Urinary bladder (tissue), 4 donors: ENCODE measurements around the gene POFUT2. TPM values are rescaled to one million over a fixed set of nuclear protein-coding genes. Genes with fewer than 3 reads are reported as not detected.
A peak's percentile ranks its signal among the peaks of the same experiment; 100 is the strongest.

ENCODE experiments used
- DNase-seq: peaks from one replicate; pipeline ENCODE4 v3.0.0-alpha.2; 2015; ENCODE audit errors: extremely low spot score
- H3K27ac ChIP-seq: one replicate; pipeline ENCODE4 v1.5.1; 2013; ENCODE audit warnings: low read depth, mild to moderate bottlenecking, moderate library complexity
- H3K36me3 ChIP-seq: one replicate; pipeline ENCODE4 v1.6.1; 2013; ENCODE audit warnings: mild to moderate bottlenecking, moderate library complexity; ENCODE audit not compliant: insufficient read depth
- H3K4me1 ChIP-seq: one replicate; pipeline ENCODE4 v1.6.1; 2013; ENCODE audit warnings: mild to moderate bottlenecking, moderate library complexity; ENCODE audit not compliant: insufficient read depth
- H3K4me3 ChIP-seq: one replicate; pipeline ENCODE4 v1.5.1; 2013; ENCODE audit warnings: low read depth, low read length
- WGBS: extraction: QIAGEN DNeasy Blood & Tissue Kit; methylation state at CpG from one replicate; pipeline ENCODE4 v1.1.7; 2013; 5-methylcytosine and 5-hydroxymethylcytosine counted together
- polyA plus RNA-seq: library from polyadenylated mRNA; stranded (reverse); fragments of 200-250 nt; gene quantifications from one replicate; pipeline ENCODE4 v1.2.3, GENCODE V29; 2013
- total RNA-seq: library from RNA; depleted of rRNA; stranded (reverse); fragments of >200 nt; gene quantifications from one replicate; pipeline ENCODE4 v1.2.3, GENCODE V29; 2014
- donor health status: healthy with polysubstance abuse.
- donor health status: healthy.

POFUT2 gene
- total and polyA plus RNA-seq, 2 donors: 26.3 to 36.3 TPM

DNA sequence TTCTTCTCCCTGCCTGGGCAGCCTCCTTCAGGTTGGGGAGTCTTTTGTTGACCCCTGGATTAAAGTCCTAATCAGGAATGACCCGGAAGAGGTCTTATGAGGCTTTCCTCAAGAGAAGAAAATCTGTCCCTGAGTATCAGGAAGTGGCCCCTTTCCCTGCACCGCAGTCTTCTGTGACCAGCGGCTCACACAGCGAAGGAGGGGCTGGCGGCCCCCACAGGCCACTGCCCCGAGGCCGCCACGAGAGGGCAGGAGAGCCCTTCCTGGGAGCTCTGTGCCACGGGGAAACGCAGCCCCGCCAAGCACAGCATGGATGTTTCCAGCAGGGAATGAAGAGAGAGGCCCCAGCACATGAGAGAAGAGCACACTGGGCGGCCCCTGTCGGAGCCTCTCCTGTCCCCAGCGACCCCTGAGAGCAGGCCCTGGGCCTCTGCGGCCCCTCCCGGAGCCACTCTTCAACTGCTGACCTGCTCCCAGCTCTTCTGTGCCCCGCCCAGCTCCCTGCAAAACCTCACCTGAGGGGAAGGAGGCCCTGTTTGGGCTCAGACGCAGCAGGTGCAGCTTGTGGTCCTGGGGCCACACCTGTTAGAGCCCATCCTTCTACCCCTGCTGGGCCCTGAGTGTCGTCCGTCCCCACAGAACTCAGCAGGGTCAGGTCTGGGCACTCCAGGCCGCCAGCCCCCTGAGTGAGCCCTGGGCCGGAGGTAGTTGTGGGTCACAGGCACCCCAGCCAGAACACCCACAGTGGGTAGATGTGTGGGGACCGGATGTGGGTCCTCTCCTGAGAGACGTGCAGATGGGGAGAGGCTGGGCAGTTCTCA is 4.9 kb upstream of the POFUT2 start:
- Histone ChIP-seq H3K4me1 (no peaks in the 10 kb centered on the region), H3K4me3 (no peak overlapping the region)
- WGBS: 26% methylated on average over 24 of the region's 24 CpGs

DNA sequence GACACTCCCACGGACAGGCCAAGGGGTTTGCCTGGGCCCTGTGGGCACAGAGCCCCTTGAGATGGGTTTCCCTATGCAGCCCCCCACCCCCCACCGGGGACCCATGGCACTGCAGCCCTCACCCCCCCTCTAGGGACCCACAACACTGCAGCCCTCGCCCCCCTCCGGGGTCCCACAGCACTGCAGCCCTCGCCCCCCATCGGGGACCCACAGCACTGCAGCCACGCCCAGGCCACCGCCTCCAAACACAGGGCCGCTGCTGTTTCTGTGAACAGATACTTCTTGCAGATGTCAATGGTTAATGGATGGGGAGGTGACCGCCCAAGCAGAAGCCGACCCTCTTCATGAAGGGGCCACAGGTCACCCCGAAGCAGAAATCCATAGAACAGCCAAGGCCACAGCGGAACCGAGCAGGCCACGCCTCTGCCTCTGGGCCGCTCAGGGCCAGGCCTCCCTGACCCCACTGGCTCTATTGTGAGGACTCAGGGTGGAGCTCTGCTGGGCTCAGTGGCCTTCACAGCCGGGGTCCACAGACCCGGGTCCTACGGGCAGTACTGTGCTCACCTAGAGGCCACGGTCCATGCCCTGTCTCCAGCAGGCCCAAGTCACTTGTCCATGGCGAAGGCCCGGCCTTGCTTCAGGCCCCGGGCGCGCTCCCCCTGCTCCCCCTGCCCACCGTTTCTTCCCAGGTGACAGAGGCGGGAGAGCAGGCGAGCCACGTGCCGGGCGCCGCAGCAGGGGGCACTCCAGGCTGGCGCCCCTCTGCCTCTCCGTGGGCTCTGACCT is 4.1 kb upstream of the POFUT2 start:
- 77% methylated on average over 34 of the region's 34 CpGs for WGBS
- Histone ChIP-seq H3K36me3 (no peaks in the 10 kb centered on the region), H3K4me1 (no peaks in the 10 kb centered on the region), H3K27ac (no peak overlapping the region), H3K4me3 (no peak overlapping the region)
- DNase-seq: no peak

More for the DNA sequence above, 4.9 kb upstream of the POFUT2 start:
- Histone ChIP-seq H3K27ac (no peak overlapping the region), H3K36me3 (no peaks in the 10 kb centered on the region)
- DNase-seq: peak; percentile 52

DNA sequence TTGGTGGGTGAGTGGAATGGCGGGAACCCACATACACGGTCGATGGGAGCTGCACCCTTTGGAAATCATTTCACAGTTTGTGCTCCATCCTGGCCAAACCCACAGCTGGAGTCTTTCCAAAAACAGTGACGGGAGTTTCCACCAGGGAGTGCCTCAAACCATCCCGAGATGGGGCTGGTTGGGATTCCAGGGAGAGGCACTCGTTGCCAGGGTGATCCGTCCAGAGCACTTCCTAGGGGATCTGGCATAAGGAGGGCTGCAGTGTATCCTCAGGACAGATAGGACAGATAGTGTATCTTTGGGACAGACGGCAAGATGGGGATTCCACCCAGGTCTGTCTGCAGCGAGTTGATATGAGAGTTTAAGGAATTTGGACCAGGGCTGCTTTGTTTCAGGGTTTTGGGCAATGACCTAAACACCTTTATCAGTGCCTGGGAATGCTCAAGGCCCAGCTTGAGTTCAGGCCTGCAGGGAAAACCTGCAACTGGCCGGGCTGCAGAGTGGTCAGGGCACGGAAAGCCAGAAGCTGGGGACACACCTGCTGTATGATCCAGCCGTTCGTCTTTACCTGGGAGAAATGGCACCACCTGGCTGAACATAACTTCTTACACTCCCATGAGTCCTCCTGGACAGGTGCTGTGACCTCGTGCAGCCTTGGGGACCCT is 3.4 kb upstream of the POFUT2 start:
- Histone ChIP-seq H3K4me1 (no peaks in the 10 kb centered on the region), H3K36me3 (no peaks in the 10 kb centered on the region), H3K27ac (no peak overlapping the region), H3K4me3 (no peak overlapping the region)
- DNase-seq: no peak
- WGBS: 62% methylated on average over 14 of the region's 14 CpGs

DNA sequence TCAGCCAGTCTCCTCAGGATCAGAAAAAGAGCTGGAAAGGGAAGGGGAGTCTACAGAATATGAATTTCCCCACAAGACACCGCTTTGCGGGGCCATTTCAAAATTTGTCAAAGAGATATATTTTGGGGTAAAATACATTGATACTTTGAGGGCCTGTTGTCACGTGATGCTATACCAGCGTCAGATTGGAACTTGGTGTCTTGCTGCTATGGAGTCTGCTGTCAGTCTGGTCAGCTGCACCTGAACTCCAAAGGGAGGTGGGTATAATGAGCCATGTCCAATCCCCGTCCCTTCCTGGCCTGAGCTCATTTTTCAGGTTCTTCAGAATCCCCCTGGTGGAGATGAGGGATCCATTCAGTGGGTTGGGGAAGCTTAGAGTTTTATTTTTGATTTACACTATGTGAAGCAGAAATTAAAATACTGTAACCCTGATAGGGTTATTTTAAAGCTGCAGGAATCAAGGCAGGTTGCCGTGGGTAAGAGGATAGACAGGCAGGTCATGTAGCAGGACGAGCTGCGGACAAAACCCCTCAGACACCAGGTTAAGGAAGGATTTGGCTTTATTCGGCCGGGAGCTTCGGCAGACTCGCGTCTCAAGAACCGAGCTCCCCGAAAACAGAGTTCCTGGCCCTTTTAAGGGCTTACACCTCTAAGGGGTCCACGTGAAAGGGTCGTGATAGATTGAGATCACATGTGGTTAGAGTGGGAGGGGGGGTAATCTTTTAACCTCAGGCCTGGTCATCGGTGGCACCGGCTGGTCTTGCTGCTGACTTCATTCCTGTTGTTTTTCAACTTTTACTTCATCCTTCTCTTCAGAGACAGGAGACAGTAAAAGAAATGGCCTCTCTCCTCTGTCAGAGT is 2.2 kb upstream of the POFUT2 start:
- no peak for DNase-seq
- WGBS: 92% methylated on average over 19 of the region's 19 CpGs
- no peak overlapping the region for H3K27ac ChIP-seq
- no peaks in the 10 kb centered on the region for H3K36me3 ChIP-seq
- no peak overlapping the region for H3K4me3 ChIP-seq
- no peaks in the 10 kb centered on the region for H3K4me1 ChIP-seq

DNA sequence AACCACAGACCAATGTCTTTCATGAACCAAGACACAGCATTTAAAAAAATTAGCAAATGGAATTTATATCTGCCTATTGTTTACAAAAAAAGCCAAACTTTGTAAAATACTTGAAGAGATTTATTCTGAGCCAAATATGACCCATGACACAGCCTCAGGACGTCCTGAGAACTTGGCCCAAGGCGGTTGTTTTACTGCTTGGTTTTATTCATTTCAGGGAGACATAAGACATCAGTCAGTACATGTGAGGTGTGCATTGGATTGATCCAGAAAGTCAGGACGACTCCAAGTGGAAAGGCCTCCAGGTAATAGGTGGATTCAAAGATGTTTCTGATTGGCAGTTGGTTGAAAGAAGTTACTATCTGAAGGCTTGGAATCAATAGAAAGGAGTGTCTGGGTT is 1.4 kb upstream of the POFUT2 start:
- DNase-seq: no peak

DNA sequence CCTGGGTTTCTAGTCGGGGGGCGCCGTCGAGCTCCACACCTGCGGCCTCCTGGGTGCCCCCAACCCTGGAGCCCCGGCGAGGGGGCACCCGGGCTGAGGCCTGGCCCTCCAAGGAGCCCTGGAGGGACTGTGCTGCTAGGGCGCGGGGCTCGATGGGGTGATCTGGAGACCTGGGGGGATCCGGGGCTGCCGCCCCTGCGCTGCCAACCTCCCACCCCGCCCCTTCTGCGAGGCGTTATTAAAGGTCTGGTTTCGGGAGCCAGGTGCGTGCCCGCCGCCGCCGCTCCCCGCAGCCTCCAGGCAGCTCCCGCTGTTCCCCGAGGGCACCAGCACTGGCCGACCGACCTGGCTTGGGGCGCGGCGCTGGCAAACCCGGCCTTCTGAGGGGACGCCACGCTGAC is 746 bp upstream of the POFUT2 start:
- Histone ChIP-seq H3K27ac (no peak overlapping the region), H3K4me3 (peak overlapping the region; percentile 94), H3K4me1 (no peaks in the 10 kb centered on the region), H3K36me3 (no peaks in the 10 kb centered on the region)
- WGBS: 11% methylated on average over 34 of the region's 34 CpGs
- no peak for DNase-seq

More for the DNA sequence above, 1.4 kb upstream of the POFUT2 start:
- 86% methylated on average over 3 of the region's 3 CpGs for WGBS
- no peaks in the 10 kb centered on the region for H3K4me1 ChIP-seq
- H3K4me3 ChIP-seq: no peak overlapping the region
- H3K27ac ChIP-seq: no peak overlapping the region
- no peaks in the 10 kb centered on the region for H3K36me3 ChIP-seq

DNA sequence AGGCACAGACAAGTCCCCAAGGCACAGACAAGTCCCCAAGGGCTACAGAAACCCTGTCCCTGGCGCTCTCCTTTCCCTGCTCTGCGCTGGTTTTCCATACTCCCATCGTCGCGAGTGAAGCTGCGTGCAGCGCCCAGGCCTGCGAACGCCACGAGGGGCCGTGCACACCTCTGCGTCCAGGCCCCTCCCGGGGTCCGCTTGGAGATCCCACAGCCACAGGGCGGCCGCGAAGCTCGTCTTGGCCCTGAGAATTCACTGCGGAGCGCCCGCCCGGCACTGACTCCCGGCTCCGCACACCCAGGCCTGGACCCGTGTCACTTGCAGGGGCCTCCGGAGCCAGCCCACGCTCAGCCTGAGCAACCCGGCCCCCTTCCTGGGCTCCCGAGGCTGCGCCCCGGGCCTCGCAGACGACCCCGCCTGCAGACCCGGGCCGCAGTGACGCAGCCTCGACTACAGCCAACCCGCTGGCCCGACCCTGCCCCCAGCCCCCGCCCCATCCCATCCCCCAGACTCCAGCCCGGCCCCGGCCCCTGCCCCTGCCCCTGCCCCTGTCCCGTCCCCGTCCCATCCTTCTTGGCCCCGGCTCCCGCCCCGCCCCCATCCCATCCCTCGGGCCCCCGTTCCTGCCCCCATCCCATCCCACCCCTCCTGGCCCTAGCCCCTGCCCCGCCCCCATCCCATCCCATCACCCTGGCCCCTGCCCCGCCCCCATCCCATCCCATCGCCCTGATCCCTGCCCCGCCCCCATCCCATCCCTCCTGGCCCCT is 841 bp downstream of the POFUT2 start:
- H3K4me1 ChIP-seq: no peaks in the 10 kb centered on the region
- 7% methylated on average over 53 of the region's 54 CpGs for WGBS
- no peak overlapping the region for H3K27ac ChIP-seq
- H3K36me3 ChIP-seq: no peaks in the 10 kb centered on the region
- H3K4me3 ChIP-seq: peak overlapping the region; percentile 94
- no peak for DNase-seq

DNA sequence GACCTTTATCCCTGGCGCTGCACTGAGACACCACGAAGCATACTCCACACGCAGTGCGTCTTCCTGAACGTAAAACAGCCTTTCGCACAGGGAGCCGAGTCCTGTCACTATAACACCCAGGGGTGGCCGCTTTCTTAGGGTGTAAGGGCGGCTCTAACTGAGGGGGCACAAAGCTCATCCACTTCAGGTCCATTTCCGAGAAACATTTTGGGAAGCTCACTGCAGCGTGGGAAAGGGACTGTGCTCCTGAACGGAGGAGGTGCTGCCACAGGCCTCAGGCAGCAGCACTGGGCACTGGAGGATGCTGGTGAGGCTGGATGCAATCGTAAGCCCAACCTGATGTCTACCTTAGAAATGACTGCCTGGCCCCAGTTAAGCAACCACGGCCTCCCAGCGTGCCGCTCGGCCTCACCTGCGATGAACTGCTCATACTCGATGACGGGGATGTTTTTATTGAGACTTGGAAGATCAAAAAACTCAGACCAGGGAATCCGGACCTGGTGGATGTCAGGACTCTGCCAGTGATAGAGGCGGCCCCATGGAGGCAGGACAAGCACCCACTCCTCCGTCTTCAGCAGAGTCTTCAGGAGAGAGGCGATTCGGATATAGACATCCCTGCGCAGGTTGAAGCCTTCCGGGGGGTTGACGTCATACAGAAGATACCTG is 2.3 kb downstream of the POFUT2 start:
- Histone ChIP-seq H3K36me3 (no peaks in the 10 kb centered on the region), H3K4me1 (no peaks in the 10 kb centered on the region), H3K27ac (no peak overlapping the region), H3K4me3 (no peak overlapping the region)
- no peak for DNase-seq
- 93% methylated on average over 28 of the region's 28 CpGs for WGBS

DNA sequence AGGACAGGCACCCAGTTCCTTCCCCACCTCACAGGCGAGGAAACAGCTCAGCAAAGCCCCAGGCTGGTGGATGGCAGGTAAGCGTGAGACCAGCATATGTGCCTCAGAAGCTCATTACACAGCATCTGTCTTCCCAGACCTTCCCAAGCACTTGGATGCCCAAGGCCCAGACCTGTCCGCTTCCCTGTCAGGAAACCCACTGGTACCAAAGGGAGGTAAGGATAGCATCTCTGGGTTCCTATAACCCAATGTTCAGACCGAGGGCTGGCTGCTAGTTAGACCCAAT is 3.3 kb downstream of the POFUT2 start:
- 92% methylated on average over 4 of the region's 4 CpGs for WGBS
- no peaks in the 10 kb centered on the region for H3K36me3 ChIP-seq

DNA sequence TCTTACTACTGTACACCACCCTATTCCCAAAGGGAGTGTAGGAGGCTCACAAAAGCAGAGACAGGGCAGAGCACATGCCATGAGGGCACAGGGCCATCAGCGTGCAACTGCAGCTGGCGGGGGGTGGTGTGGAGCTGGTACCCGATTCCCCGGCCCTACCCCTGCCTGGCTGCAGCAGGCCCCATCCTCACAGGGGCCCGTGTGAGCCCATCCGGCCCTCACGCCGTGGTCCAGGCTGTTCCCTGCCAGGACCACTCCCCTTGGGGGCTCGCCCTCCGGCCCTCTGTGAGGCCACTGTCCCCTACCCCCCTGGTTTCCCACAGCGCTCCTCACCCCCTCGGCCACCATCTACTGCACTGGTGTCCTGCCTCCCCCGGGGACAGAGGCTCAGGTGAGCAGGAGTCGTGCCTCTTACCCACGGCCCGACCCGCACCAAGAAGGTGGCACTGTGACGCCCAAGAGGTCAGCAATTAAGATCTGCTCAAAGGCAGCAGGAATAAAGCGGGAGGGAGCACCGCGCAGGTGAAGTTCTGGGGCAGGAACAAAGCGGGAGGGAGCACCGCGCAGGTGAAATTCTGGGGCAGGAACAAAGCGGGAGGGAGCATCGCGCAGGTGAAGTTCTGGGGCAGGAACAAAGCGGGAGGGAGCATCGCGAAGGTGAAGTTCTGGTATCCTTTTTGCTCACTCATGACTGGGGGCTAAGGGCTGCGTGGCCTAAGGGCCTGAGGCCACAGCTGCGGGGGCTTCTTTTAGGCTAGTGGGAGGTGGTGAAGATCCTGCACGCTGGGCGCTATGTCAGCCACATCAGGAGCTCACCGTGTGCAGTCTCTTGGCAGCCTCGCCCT is 3.9 kb downstream of the POFUT2 start:
- no peak for DNase-seq
- no peak overlapping the region for H3K27ac ChIP-seq
- WGBS: 93% methylated on average over 36 of the region's 36 CpGs
- no peak overlapping the region for H3K4me3 ChIP-seq
- no peaks in the 10 kb centered on the region for H3K36me3 ChIP-seq
- H3K4me1 ChIP-seq: no peaks in the 10 kb centered on the region

More for the DNA sequence above, 3.3 kb downstream of the POFUT2 start:
- no peak for DNase-seq
- Histone ChIP-seq H3K4me3 (no peak overlapping the region), H3K4me1 (no peaks in the 10 kb centered on the region), H3K27ac (no peak overlapping the region)

DNA sequence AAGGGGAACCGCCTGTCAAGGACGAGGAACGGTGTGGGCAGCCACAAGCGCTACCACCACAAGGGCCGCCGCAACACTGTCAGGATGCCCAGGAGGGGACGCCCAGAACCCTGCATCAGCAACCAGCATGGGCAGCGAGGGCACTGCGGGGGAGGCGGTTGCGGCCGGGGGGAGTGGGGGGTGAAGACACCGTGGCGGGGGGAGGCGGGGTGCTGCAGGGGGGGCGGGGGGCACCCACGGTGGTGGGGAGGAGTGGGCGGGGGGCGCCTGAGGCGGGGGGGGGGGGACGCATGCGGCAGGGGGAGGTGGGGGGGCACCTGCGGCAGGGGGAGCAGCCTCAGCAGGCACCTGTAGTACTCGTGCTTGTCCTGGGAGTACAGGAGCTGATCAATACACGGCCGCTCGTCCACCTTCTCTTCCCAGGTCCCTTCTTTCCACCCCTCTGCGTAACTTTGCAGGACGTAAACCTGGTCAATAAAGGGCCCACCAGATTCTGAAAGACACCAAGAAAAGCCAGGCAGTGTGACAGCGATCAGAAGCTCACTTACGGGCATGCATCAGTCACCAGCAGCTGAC is 4.6 kb downstream of the POFUT2 start:
- Histone ChIP-seq H3K4me3 (no peak overlapping the region), H3K4me1 (no peaks in the 10 kb centered on the region), H3K36me3 (peaks cover 2% of the 10 kb centered on the region), H3K27ac (no peak overlapping the region)
- WGBS: 88% methylated on average over 31 of the region's 31 CpGs
- DNase-seq: no peak
